Measurements from ENCODE around the gene NGFR. TPM values are rescaled to one million over a fixed set of nuclear protein-coding genes. Genes with fewer than 3 reads are reported as not detected.

Gene NGFR
- total RNA-seq, 1 experiment from 2014 or later = 0.11 TPM

DNA sequence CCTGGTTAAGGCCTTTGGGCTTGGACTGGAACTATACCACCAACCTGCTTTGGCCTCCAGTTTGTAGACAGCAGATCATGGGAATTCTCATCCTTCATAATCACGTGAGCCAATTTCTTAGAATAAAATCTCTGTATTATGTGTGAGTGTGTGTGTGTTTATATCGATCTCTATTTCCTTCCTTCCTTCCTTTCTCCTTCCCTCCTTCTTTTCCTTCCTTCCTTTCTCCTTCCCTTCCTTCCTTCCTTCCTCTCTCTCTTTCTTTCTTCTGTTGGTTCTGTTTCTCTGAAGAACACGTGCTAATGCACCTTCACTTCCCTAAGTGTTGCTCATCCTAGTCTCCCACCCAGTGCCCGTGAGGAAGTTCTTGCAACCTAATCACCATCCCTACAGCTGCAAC, 44.9 kb upstream of the NGFR start:
- peaks cover 45% of the 10 kb centered on the region for H3K27me3 ChIP-seq (ENCODE audit: insufficient read depth, low read depth)
- no peak overlapping the region for H3K27ac ChIP-seq
- H4K20me1 ChIP-seq (ENCODE audit: insufficient read depth) = no peaks in the 10 kb centered on the region
- H3K4me1 ChIP-seq (replicated peaks; ENCODE audit: insufficient read depth) = no peaks in the 10 kb centered on the region
- DNase-seq = no peak
- no peaks in the 10 kb centered on the region for H3K36me3 ChIP-seq (ENCODE audit: low read depth)
- no peaks in the 10 kb centered on the region for H3F3A ChIP-seq (ENCODE audit: insufficient read depth, low read depth)
- CTCF ChIA-PET = no interaction called here
- H3K79me2 ChIP-seq (ENCODE audit: low read depth) = no peaks in the 10 kb centered on the region
- H2AFZ ChIP-seq = no peak overlapping the region
- no peak overlapping the region for H3K4me2 ChIP-seq
- POLR2A ChIA-PET (ENCODE audit: unreplicated experiment) = no interaction called here
- H3K9me2 ChIP-seq (ENCODE audit: insufficient read depth) = no peaks in the 10 kb centered on the region
- BruUV-seq (replicated peaks) = no TSS peak
- TF ChIP-seq CTCF (conservative IDR thresholded peaks at IDR 0.05) (no peak), EZH2 (IDR thresholded peaks at IDR 0.05; ENCODE audit: low read depth) (no peak)
- H3K4me3 ChIP-seq = no peak overlapping the region
- intact Hi-C loops (cut with micrococcal nuclease; ENCODE audit: unreplicated experiment) = no loop called here
- no peaks in the 10 kb centered on the region for H3K9me3 ChIP-seq (ENCODE audit: insufficient read depth, low read depth)

DNA sequence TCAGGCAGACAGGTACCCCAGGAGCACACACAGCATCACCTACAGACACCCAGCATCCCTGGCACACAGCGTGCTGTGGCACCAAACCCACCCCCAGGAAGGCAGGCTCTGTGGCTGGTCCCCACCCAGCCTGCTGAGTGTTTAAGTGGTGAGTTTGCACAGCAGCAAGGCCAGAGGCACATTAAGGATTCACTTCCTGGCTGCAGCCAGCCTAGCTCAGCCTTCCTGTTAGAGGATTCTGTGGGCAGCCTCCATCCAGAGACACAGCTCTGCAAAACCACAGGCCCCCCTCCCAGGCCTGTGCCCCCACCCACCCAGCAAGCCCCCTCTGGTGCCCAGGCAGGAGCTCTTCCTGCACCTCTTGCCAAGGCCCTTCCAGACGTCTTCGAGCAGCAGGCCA, 44.4 kb upstream of the NGFR start:
- no peak overlapping the region for H2AFZ ChIP-seq
- ChIA-PET CTCF (interaction anchor here (0.6 kb wide), 1 partner anchor 334 kb away, joined by 7 read pairs; no protein-coding TSS in a partner anchor), POLR2A (ENCODE audit: unreplicated experiment) (no interaction called here)
- DNase-seq = no peak
- H3K4me3 ChIP-seq = no peak overlapping the region
- intact Hi-C loops (cut with micrococcal nuclease; ENCODE audit: unreplicated experiment) = no loop called here
- H3K27ac ChIP-seq = no peak overlapping the region
- no peaks in the 10 kb centered on the region for H3F3A ChIP-seq (ENCODE audit: insufficient read depth, low read depth)
- peaks cover 45% of the 10 kb centered on the region for H3K27me3 ChIP-seq (ENCODE audit: insufficient read depth, low read depth)
- no peak overlapping the region for H3K4me2 ChIP-seq
- H3K36me3 ChIP-seq (ENCODE audit: low read depth) = no peaks in the 10 kb centered on the region
- H3K9me3 ChIP-seq (ENCODE audit: insufficient read depth, low read depth) = no peaks in the 10 kb centered on the region
- no peaks in the 10 kb centered on the region for H4K20me1 ChIP-seq (ENCODE audit: insufficient read depth)
- no peaks in the 10 kb centered on the region for H3K79me2 ChIP-seq (ENCODE audit: low read depth)
- no TSS peak for BruUV-seq (replicated peaks)
- H3K4me1 ChIP-seq (replicated peaks; ENCODE audit: insufficient read depth) = no peaks in the 10 kb centered on the region
- no peaks in the 10 kb centered on the region for H3K9me2 ChIP-seq (ENCODE audit: insufficient read depth)
- no peak for TF ChIP-seq EZH2 (IDR thresholded peaks at IDR 0.05; ENCODE audit: low read depth)
- no peak for TF ChIP-seq CTCF (conservative IDR thresholded peaks at IDR 0.05)

DNA sequence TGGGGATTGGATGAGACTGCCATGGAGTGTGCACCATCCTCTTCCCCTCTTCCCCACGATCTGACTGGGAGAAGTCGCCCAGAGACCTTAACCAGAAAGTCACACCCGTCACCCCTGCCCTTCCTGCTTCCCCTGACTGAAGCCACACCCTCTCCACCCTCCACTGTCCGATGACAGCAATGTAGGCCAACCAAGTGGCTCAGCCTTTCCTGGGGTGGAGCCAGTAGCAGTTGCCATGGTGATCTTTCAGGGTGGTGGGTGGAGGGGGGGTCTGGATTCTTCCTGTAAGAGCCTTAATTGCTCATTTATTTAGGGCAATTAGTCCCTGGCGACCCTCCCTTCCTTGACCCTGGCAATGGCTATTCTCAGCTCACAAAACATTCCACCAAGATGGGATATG, 42.9 kb upstream of the NGFR start:
- POLR2A ChIA-PET (ENCODE audit: unreplicated experiment) = interaction anchor here (0.8 kb wide), 1 partner anchor 1561 kb away, joined by 4 read pairs; no protein-coding TSS in a partner anchor
- no TSS peak for BruUV-seq (replicated peaks)
- no peak overlapping the region for H2AFZ ChIP-seq
- H3F3A ChIP-seq (ENCODE audit: insufficient read depth, low read depth) = no peaks in the 10 kb centered on the region
- H3K27ac ChIP-seq = no peak overlapping the region
- H3K36me3 ChIP-seq (ENCODE audit: low read depth) = no peaks in the 10 kb centered on the region
- CTCF ChIA-PET = interaction anchor here (0.6 kb wide), 1 partner anchor 77 kb away, joined by 4 read pairs; no protein-coding TSS in a partner anchor
- H3K4me3 ChIP-seq = no peak overlapping the region
- H3K4me2 ChIP-seq = no peak overlapping the region
- no peaks in the 10 kb centered on the region for H3K79me2 ChIP-seq (ENCODE audit: low read depth)
- intact Hi-C loops (cut with micrococcal nuclease; ENCODE audit: unreplicated experiment) = no loop called here
- no peaks in the 10 kb centered on the region for H3K9me3 ChIP-seq (ENCODE audit: insufficient read depth, low read depth)
- DNase-seq = no peak
- H3K9me2 ChIP-seq (ENCODE audit: insufficient read depth) = no peaks in the 10 kb centered on the region
- no peaks in the 10 kb centered on the region for H3K4me1 ChIP-seq (replicated peaks; ENCODE audit: insufficient read depth)
- peaks cover 45% of the 10 kb centered on the region for H3K27me3 ChIP-seq (ENCODE audit: insufficient read depth, low read depth)
- TF ChIP-seq CTCF (conservative IDR thresholded peaks at IDR 0.05) (no peak), EZH2 (IDR thresholded peaks at IDR 0.05; ENCODE audit: low read depth) (no peak)
- no peaks in the 10 kb centered on the region for H4K20me1 ChIP-seq (ENCODE audit: insufficient read depth)
